H1 (cell line): ENCODE measurements around the gene EIPR1.

Experiments
- ASH2L ChIP-seq: fragments of 200-600, 300-600 bp; sonication (generic); IDR thresholded peaks from one replicate; pipeline ENCODE4 v1.7.1; 2017; ENCODE audit warnings: low read length
- CTCF ChIP-seq, 3 experiments: IDR thresholded peaks; 1 replicate in 2 of 3; 2 replicates in 1 of 3; pipeline versions ENCODE4 v1.5.1 to v1.6.1; 2011; ENCODE audit warnings: low read length in 3 of 3, mild to moderate bottlenecking in 3 of 3, inconsistent platforms in 2 of 3, low read depth in 1 of 3, moderate library complexity in 1 of 3; ENCODE audit not compliant: insufficient read depth in 1 of 3; ENCODE audit errors: control extremely low read depth in 1 of 3
- HDAC2 ChIP-seq, 2 experiments: fragments of 300-600 bp in 1 of 2; sonication (generic) in 1 of 2; IDR thresholded peaks; 2 replicates each; pipeline ENCODE4 v1.6.1; 2011 to 2012; ENCODE audit warnings: low read depth in 2 of 2, low read length in 2 of 2, mild to moderate bottlenecking in 2 of 2, moderate library complexity in 2 of 2, borderline replicate concordance in 1 of 2, inconsistent platforms in 1 of 2
- POLR2A ChIP-seq, 2 experiments: IDR thresholded peaks; 1 replicate in 1 of 2; 2 replicates in 1 of 2; pipeline ENCODE4 v1.6.1; 2011; ENCODE audit warnings: low read depth in 2 of 2, low read length in 2 of 2, mild to moderate bottlenecking in 2 of 2; ENCODE audit errors: control extremely low read depth in 1 of 2
- RXRA ChIP-seq: IDR thresholded peaks from 2 replicates; pipeline ENCODE4 v1.6.1; 2011; ENCODE audit warnings: low read depth, mild to moderate bottlenecking, low read length, moderate library complexity; ENCODE audit not compliant: insufficient read depth

- TF ChIP-seq HDAC2 (IDR thresholded peaks at IDR 0.05; ENCODE audit: borderline replicate concordance in 1 of 2, low read depth in 2 of 2, low read length in 2 of 2), result no peak
- TF ChIP-seq POLR2A (IDR thresholded peaks at IDR 0.05; ENCODE audit: control extremely low read depth in 1 of 2, low read depth in 2 of 2, low read length in 2 of 2), result no peak
- no peak for TF ChIP-seq CTCF (IDR thresholded peaks at IDR 0.05; ENCODE audit: control extremely low read depth in 1 of 3, insufficient read depth in 1 of 3, low read depth in 1 of 3, low read length in 3 of 3)
- TF ChIP-seq ASH2L, result no peak
- no peak for TF ChIP-seq RXRA
These were observed 190.2 kb downstream of the EIPR1 start for GRCh38 chr2:3187467-3187866.
